Amniotic stem cell (primary cell): ENCODE measurements around the gene MACC1.

ENCODE experiments used
- DNase-seq: peaks from one replicate; lab custom pipeline; 2025; lab: John Stamatoyannopoulos, UW

MACC1 gene

DNA sequence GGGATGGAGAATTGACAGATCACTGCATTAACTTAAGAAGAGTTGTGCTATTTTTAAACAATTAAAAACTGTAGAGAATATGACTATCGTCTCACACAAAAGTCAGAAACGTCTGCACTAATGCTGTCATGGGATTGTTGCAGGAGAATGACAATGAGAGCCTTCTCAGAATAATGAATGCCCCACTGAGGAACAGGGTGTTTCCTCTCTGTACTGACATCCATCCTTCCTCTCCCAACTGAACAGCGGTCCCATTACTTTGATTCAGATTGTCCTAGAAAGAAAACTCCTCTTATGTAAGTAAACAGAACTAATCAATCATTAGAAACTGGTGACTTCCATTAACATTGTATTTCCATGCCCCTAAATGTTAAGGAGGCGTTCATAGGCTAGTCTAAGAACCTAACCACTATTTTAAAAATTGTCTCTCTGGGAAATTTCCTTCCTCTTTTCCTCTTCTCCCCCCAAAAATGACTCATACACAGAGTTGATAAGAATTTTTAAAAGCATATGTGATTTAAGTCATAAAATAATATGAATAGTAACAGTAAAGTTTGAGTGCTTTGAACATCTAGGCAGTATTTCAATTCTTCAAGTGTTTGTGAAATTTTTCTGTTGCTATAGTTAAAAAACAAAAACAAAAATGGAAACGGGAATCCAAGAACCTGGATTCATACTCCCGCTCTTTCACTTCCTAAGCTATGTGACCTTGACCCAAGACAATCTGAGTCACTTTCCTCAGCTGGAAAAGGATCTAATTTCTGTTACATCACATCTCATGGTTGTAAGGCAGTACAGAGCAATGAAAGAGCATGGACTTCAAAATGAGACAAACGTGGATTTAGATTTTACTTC, 12.7 kb upstream of the MACC1 start:
- peak; percentile 46 for DNase-seq

DNA sequence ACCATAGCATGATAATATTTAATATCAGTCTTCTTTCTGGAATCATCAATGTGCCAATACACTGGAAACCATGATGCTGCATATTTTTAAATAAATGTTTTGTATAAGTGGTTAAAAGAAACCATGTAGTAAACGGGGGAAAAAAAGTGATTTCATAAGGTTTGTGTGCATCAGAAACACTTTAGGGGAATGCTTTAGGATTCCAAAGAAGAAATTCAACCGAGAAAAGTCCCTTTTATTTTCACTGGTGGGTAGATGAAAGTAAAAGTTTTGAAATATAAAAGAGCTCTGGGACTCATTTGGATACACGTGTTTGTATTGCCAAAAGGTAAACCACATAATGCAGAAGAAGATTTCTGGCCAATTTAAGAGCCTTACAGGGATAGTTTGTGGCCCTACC, 11.9 kb upstream of the MACC1 start:
- no peak for DNase-seq

DNA sequence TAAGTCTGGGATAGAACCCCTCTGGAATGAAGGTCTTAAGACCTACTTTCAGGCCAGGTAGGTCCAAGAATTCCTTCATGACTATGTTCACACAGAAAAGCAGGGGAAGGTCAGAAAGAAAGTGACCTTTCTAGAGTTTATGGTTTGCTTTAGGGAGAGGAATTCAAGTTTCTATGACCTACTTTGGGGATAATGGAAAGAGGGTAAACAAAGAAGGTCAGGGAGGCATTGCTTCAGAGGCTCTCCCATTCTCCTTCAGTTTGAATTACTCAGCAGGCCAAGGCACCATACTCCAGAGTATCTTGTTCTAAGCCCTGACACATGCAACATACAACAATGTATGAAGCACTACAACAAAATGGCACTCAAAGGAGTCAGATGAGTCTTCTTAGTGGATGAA, 11.5 kb upstream of the MACC1 start:
- no peak for DNase-seq

DNA sequence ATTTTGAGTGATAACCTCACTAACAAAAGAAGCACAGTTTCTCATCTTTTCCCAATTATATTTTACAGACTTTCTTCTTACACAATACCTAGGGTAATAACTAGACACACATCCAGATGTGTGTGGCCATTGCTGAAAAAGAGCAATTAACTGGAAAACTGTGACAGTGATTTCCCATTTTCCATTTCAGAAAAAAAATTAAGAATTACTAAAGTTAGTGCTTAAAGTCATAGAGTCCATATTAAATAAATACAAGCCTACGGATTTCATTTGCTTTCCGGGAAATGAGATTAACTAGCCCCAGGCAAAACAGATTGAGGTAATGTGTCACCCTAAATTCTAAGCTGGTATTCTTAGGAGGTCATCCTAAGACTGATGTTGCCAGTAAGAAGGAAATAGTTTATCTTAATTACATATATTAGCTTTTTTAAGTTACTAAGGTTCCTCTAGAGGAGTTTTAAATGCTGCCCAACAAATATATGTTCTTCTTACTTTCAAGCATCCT, 10.2 kb upstream of the MACC1 start:
- no peak for DNase-seq

DNA sequence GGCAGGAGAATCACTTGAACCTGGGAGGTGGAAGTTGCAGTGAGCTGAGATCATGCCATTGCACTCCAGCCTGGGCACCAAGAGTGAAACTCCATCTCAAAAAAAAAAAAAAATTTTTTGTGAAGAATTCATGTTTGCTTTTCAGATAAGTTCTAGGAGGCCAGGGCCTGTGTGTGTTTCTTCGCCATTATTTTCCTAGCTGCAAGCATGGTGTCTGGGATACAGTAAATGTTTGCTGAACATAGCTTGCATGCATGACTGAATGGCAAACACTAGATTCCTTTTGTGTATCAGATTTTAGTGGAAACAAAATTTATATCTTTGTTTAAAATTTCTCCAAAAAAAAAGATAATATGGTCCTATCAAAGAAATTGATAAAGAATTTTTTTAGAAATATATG, 9.7 kb upstream of the MACC1 start:
- DNase-seq: no peak

DNA sequence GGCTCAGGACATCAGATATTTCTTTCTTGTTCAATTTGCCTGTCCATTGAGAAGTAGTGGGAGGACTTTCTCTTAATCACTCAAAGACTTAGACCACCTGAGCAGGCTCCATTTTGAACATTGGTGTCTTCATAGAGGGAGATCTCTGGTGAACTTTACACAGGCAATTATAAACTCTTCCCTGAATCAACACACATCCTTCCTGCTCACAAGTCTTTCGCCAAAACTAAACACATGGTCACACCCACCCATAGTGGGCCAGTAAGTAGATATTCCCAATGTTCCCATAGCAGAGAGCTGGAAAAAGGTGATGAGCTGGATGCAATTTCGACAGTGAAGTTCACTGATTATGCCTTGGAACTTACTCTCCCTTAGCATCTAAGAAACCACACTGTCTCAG, 8.2 kb upstream of the MACC1 start:
- no peak for DNase-seq

DNA sequence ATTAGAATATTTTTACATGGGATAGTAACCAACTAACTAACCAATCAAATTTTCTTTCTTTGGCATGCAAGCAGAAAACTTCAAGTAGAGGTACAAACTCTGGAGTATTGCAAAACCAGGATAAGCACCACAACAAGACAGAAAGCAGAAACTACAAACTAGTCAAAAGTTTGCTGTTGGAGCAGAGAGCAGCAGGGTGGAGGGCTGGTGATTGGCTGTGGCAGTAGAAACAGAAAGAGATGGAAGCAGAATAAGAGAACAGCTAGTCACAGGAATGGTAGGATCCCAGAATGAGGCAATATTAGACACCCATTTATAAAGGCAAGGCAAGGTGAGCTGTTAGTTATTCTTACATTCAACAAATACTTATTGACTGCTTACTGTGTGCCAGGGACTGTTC, 6.8 kb upstream of the MACC1 start:
- no peak for DNase-seq

DNA sequence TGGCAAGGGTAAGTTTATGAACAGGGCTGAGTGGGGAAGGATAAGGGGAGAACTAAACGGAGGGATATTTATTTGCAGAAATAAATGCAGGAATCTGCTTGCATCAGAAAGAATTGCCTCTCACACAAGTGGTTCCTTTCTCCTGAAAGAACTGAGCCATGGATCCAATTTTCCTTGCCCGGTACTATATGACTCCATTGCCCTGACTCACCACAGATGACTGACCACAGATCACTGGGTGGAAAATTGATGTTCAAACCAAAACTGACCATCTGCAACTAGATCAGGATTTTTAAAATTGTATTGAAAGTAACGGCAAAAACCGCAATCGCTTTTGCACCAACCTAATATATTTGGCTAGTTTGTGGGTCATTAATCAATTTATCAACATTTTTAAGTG, 6.2 kb upstream of the MACC1 start:
- no peak for DNase-seq

DNA sequence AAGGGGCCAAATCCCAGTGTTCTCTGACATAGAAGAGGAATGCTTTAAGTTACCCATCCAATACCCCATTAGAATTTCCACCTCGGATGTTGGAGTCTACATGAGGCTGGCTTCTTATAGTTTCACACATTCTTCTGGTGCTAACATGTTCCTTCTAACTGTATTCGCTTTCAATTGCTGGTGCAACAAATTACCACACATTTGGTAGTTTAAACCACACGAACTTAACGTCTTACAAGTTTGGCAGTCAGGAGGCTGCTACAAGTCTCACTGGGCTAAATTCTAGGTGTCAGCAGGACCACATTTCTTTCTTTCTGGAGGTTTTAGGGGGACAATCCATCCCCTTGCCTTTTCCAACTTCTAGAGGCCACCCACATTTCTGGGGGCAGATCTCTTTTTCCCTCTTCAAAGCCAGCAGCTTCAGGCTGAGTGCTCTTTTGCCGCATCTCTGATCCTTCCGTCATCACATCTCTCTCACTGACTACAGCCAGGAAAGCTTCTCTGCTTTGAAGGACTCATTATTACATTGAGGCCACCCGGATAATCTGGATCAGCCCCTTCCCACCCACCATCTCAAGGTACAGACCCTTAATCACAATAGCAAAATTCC, 5.1 kb upstream of the MACC1 start:
- DNase-seq: no peak

DNA sequence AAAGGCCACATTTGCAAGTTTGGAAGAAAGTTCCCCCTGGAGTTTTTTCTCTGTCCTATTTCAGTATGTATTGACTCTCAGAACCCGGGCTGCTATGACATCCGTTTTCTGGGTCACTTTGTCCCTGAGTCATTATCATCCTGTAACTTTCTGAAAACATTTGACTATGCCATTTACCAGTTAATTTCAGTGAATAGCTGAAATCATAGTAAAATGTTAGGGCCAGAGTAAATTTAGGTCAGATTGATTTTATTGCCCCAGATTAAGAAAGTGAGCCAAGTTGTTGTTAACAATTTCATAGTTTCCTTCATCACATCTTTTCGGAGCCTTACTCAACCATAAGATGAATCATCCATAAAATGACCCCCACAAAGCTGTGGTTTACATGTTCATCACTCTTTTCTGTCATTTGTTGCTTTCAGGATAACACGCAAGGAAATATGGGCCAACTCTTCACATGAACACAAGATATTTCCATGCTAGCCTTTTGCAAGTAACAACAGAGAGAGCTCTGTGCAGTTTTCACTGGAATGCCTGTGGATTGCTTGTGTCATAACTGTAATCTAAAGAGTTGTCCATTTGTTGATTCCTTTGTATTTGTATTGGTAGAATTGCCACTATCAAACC, 3.9 kb upstream of the MACC1 start:
- DNase-seq: no peak

DNA sequence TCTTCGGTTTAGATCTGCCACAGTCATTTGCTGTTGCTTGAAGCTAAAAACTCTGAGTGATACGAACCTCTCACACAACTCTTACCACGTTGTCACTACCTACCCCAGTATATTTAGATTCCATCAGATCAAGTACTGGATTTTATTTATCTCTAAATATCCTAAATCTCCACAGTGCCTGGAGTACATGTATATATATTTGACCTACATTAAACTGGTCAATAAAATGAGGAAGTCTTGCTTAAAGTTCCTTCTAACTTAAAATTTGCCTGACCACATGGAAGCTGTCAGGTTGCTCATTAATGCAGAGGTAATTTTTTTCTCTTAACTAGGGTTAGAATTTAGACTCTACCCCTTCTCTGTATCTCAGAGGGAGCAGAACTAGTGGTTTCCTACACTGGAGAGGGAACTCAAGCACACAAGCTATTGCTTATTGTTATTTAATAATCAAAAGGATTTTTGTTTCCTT, 3.1 kb upstream of the MACC1 start:
- no peak for DNase-seq

DNA sequence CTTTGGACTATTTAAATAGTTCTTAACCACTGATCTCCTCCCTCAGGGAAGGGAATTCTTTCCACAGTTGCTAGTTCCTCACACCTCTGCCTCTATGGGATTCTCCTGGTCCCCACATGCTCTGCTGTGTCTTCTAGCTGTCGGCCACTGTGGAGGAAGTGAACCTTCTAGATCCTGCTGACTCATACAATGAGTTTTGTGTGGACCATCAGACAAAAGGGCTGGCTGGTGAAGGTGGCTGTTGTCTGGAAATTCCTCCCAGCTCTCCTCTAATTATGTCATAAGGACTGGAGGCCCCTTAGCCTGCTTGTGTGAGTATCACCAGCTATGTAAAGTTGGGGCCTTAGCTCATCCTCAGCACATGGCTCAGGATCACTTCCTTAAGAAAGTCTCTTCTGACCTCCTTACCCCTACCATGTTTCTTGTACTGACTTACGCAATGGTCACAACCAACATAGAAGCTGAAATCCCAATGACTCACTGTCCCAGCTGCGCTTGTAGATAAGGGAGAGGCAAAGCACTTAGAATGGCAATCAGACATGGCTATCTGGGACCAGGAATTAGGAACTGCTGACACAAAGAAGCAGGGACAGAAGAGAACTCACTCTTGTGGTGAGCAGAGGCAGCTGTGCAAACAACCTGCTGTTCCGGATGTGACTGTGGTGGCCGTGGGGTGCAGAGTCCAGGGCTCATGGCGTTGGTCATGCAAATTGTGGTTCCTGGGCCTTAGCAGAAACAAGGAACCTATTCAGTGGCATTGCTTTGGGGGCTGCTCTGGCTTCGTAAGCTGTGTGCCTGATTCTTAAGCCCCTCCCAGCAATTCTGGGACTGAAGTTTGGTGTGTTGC, 2.5 kb upstream of the MACC1 start:
- DNase-seq: no peak

DNA sequence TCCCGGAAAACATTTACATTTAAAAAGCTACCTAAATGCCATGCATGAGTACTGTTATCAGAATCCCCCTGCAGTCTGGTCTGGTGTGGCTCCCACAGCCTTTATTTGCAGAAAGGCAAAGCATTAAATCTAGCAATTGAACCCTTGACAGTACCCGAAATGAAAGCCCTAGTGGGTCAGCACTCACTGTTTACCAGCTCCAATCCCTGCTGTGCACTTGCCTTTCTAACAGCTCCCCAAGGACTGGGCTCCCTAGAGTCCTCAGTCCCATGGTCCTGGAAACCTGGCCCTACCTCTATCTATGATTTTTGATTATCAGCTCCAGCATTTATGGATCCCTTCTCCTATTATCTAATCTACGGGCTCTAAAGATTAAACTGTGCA, 1.9 kb upstream of the MACC1 start:
- DNase-seq: no peak

DNA sequence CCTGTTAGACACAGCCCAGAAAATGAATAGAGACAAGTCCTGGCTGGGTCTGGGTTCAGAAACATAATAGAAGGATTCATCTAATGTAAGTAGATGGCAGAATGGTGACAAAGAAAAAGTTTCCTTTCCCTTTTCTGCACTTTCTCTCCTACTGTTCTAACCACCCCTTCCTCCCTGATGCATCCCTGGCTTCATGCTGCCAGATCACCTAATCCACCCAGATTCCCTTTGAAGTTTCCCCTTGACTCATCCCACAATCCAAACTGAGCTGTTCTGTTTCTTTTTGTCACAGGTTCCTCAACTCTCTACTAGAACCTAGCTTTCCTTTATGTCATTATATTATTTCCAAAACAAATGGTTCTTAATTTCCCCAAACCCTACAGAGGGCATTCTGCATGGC, 1.1 kb upstream of the MACC1 start:
- no peak for DNase-seq

DNA sequence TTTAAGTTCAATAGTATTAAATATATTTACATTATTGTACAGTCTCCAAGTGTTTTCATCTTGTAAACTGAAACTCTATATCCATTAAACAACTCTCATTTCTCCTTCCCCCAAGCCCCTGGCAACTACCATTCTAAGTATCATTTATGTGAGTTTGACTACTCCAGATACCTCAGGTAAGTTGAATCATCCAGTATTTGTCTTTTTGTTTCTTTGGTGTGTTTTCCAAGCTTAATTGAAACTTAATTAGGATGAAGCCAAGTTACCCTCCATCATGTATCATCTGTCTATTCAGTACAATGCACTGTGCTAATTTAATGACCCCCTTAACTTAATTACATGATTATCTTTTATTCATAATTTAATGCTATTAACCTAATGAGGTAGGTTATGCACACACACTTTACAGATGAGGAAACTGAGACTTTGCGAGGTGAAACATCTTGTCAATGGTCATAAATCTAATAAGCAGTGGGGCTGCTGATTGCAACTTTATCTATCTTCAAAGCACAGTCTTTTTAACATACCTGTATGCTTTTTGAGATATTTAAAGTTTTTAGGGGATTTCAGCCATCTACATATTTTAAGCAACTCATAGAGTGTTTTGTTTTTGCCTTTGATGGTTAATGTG, 663 bp downstream of the MACC1 start:
- no peak for DNase-seq

DNA sequence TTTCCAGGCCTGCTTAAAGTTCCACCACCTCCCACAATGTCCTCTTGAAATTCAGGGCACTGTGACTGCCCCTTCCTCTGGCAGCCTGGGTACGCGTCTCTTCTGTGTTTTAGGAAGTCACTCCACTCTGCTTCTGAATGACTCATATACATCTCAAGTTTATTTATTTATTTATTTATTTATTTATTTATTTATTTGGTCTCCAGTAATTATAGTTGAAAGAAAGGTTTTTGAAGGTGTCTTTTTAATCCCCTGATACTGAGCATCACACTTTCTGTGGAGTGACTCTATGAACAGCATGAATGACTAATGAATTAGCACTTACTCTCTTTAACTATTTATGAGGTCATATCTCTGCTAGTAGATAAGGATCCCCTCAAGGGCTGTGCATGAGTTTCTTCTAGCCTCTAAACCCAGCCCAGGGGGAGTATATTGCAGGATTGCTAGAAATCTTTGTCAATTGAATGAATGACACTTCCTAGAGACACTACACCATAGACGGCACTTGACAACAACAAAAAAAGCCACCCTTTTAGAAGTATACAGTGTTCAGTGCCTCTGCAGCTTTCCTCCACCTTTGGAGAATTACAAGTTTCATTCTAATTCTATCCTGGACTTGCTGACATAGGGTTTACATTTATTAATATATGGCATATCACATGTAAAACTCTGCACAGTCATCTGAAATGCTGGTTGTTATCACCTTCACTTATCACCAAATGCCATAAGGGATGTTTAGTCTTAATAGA, 2.1 kb downstream of the MACC1 start:
- no peak for DNase-seq

DNA sequence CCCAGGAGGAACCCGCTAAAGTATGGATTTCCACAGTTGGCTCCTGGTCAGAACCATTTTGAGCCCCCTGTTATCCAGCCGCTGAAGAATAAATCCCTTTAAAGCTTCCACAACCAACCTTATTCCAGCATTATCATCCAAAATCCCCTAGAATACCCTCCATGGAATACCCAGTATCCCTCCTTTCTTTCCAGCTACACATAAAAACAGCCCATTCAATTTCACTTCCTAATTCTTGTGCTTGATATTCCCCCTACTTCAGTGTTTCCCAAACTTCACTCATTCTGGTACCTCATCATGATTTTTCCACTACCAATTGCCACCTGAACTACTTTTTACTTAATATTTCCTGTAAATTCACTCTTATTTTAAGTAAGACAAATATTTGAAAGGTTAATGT, 3.1 kb downstream of the MACC1 start:
- DNase-seq: no peak

DNA sequence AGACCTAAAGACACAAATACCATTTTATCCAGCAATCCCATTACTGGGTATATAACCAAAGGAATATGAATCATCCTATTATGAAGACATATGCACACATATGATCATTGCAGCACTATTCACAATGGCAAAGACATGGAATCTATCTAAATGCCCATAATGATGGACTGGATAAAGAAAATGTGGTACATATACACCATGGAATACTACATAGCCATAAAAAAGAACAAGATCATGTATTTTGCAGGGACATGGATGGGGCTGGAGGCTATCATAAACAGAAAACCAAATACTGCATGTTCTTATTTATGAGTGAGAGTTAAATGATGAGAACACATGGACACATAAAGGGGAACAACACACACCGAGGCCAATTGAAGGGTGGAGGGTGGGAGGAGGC, 3.8 kb downstream of the MACC1 start:
- DNase-seq: no peak

DNA sequence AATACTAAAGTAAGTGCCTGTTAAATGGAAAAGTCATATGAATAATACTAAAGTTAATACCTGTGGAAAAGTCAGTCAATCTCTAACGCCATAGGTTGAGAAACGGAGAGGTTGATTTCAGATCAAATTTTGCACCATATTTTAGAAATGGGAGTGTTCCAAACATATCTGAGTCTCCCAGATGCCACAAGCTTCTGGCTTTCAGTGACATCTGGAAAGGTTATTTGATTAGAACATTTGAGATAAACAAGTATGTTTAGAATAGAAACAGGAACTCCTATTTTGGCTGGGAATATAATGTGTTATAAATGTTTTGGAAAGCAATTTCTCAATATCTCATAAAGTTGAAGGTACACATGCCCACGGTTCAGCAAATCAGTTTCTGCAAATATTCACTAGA, 5.8 kb downstream of the MACC1 start:
- DNase-seq: no peak

DNA sequence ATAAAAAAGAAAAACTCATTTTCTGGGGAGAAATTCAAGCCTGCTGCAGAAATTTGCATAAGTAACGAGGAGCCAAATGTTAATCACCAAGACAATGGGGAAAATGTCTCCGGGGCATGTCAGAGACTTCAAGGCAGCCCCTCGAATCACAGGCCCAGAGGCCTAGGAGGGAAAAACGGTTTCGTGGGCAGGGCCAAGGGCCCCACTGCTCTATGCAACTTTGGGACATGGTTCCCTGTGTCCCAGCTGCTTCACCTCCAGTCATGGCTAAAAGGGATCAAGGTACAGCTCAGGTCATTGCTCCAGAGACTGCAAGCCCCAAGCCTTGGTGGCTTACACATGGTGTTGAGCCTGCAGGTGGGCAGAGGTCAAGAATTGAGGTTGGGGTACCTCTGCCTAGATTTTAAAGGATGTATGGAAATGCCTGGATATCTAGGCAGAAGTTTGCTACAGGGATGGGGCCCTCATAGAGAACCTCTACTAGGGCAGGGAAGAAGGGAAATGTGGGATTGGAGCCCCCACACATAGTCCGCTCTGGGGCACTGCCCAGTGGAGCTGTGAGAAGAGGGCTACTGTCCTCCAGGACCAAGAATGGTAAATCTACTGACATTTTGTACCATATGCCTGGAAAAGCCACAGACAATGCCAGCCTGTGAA, 8.4 kb downstream of the MACC1 start:
- no peak for DNase-seq
